Measurements from ENCODE around the gene UTP14C.

Gene UTP14C

GRCh38 chr13:51996641-51997040, 27.9 kb upstream of the UTP14C start:
- no peaks in the 10 kb centered on the region for H3K9me3 ChIP-seq (ENCODE audit: insufficient read depth, low read depth, low read length)
- H3K14ac ChIP-seq (ENCODE audit: low read length), result no peak overlapping the region
- peak overlapping the region; percentile 3 for H3K18ac ChIP-seq (ENCODE audit: low read length)
- H2BK120ac ChIP-seq (ENCODE audit: insufficient read depth, low read length, poor library complexity), result no peak overlapping the region
- H3K4ac ChIP-seq (ENCODE audit: low read depth, low read length), result no peak overlapping the region
- peaks cover 1% of the 10 kb centered on the region for H3K79me1 ChIP-seq (ENCODE audit: low read length)
- no peak overlapping the region for H3K4me2 ChIP-seq (ENCODE audit: low read length)
- no peaks in the 10 kb centered on the region for H3K36me3 ChIP-seq (ENCODE audit: control insufficient read depth in 1 of 2, insufficient read depth in 2 of 2, low read length in 2 of 2)
- H3K23ac ChIP-seq (ENCODE audit: low read length), result no peak overlapping the region
- no peak overlapping the region for H4K12ac ChIP-seq (ENCODE audit: low read depth, low read length)
- no peak overlapping the region for H4K91ac ChIP-seq (ENCODE audit: low read depth, low read length)
- no peaks in the 10 kb centered on the region for H3K27me3 ChIP-seq (ENCODE audit: insufficient read depth, low read length)
- peaks cover 2% of the 10 kb centered on the region for H3K79me2 ChIP-seq (ENCODE audit: control insufficient read depth, insufficient read depth, low read length, poor library complexity)
- H4K8ac ChIP-seq (ENCODE audit: low read depth, low read length), result no peak overlapping the region
- H3K4me3 ChIP-seq (ENCODE audit: low read depth, low read length), result no peak overlapping the region
- H3K9ac ChIP-seq (ENCODE audit: low read length), result no peak overlapping the region
- no peak for DNase-seq
- H3K4me1 ChIP-seq (ENCODE audit: control insufficient read depth in 1 of 2, insufficient read depth in 2 of 2, low read length in 2 of 2), result peaks cover 10 to 16% of the 10 kb centered on the region in 2 experiments
- H2AK5ac ChIP-seq (ENCODE audit: low read length), result no peak overlapping the region
- no peak overlapping the region for H2AFZ ChIP-seq (ENCODE audit: insufficient read depth, low read length, poor library complexity)
- no peak overlapping the region for H2BK12ac ChIP-seq (ENCODE audit: low read length)
- WGBS (ENCODE audit: extremely low coverage, insufficient coverage, insufficient read length), result no CpG with 5 or more reads among the region's 4 CpGs
- H2BK5ac ChIP-seq (ENCODE audit: low read depth, low read length, poor library complexity), result no peak overlapping the region
- H3K27ac ChIP-seq (ENCODE audit: low read depth, low read length), result no peak overlapping the region

GRCh38 chr13:51997186-51997585, 27.3 kb upstream of the UTP14C start:
- Histone ChIP-seq H3K4me3 (ENCODE audit: low read depth, low read length) (no peak overlapping the region), H4K91ac (ENCODE audit: low read depth, low read length) (no peak overlapping the region), H4K12ac (ENCODE audit: low read depth, low read length) (no peak overlapping the region), H3K36me3 (ENCODE audit: control insufficient read depth in 1 of 2, insufficient read depth in 2 of 2, low read length in 2 of 2) (no peaks in the 10 kb centered on the region), H3K79me2 (ENCODE audit: control insufficient read depth, insufficient read depth, low read length, poor library complexity) (peaks cover 2% of the 10 kb centered on the region), H3K9ac (ENCODE audit: low read length) (no peak overlapping the region), H2BK120ac (ENCODE audit: insufficient read depth, low read length, poor library complexity) (no peak overlapping the region), H3K27me3 (ENCODE audit: insufficient read depth, low read length) (no peaks in the 10 kb centered on the region), H3K79me1 (ENCODE audit: low read length) (peaks cover 1% of the 10 kb centered on the region), H3K4ac (ENCODE audit: low read depth, low read length) (no peak overlapping the region), H2AFZ (ENCODE audit: insufficient read depth, low read length, poor library complexity) (no peak overlapping the region), H3K4me1 (ENCODE audit: control insufficient read depth in 1 of 2, insufficient read depth in 2 of 2, low read length in 2 of 2) (peaks cover 10 to 18% of the 10 kb centered on the region in 2 experiments), H3K23ac (ENCODE audit: low read length) (no peak overlapping the region), H2BK12ac (ENCODE audit: low read length) (no peak overlapping the region), H3K4me2 (ENCODE audit: low read length) (no peak overlapping the region), H3K27ac (ENCODE audit: low read depth, low read length) (no peak overlapping the region), H3K9me3 (ENCODE audit: insufficient read depth, low read depth, low read length) (no peaks in the 10 kb centered on the region), H2BK5ac (ENCODE audit: low read depth, low read length, poor library complexity) (no peak overlapping the region), H3K18ac (ENCODE audit: low read length) (no peak overlapping the region), H2AK5ac (ENCODE audit: low read length) (no peak overlapping the region), H4K8ac (ENCODE audit: low read depth, low read length) (no peak overlapping the region), H3K14ac (ENCODE audit: low read length) (no peak overlapping the region)
- WGBS (ENCODE audit: extremely low coverage, insufficient coverage, insufficient read length), result no CpG with 5 or more reads among the region's 2 CpGs
- no peak for DNase-seq

- Histone ChIP-seq H3K27ac (ENCODE audit: low read depth, low read length) (no peak overlapping the region), H3K4ac (ENCODE audit: low read depth, low read length) (no peak overlapping the region), H2BK12ac (ENCODE audit: low read length) (no peak overlapping the region), H2BK120ac (ENCODE audit: insufficient read depth, low read length, poor library complexity) (no peak overlapping the region), H2AFZ (ENCODE audit: insufficient read depth, low read length, poor library complexity) (no peak overlapping the region), H2AK5ac (ENCODE audit: low read length) (no peak overlapping the region), H3K4me2 (ENCODE audit: low read length) (no peak overlapping the region), H3K79me2 (ENCODE audit: control insufficient read depth, insufficient read depth, low read length, poor library complexity) (peaks cover 2% of the 10 kb centered on the region), H3K27me3 (ENCODE audit: insufficient read depth, low read length) (no peaks in the 10 kb centered on the region), H3K4me1 (ENCODE audit: control insufficient read depth in 1 of 2, insufficient read depth in 2 of 2, low read length in 2 of 2) (peaks cover 10 to 18% of the 10 kb centered on the region in 2 experiments), H3K9me3 (ENCODE audit: insufficient read depth, low read depth, low read length) (no peaks in the 10 kb centered on the region), H3K14ac (ENCODE audit: low read length) (no peak overlapping the region), H3K9ac (ENCODE audit: low read length) (no peak overlapping the region), H4K12ac (ENCODE audit: low read depth, low read length) (no peak overlapping the region), H3K23ac (ENCODE audit: low read length) (no peak overlapping the region), H4K8ac (ENCODE audit: low read depth, low read length) (no peak overlapping the region), H3K4me3 (ENCODE audit: low read depth, low read length) (no peak overlapping the region), H2BK5ac (ENCODE audit: low read depth, low read length, poor library complexity) (no peak overlapping the region), H3K79me1 (ENCODE audit: low read length) (peaks cover 1% of the 10 kb centered on the region), H3K18ac (ENCODE audit: low read length) (no peak overlapping the region), H3K36me3 (ENCODE audit: control insufficient read depth in 1 of 2, insufficient read depth in 2 of 2, low read length in 2 of 2) (no peaks in the 10 kb centered on the region), H4K91ac (ENCODE audit: low read depth, low read length) (no peak overlapping the region)
- peak; percentile 97 to 99 for DNase-seq
- no CpG with 5 or more reads among the region's 8 CpGs for WGBS (ENCODE audit: extremely low coverage, insufficient coverage, insufficient read length)
Observed at GRCh38 chr13:51997641-51998330, 26.7 kb upstream of the UTP14C start.

GRCh38 chr13:51998723-51999509, 25.6 kb upstream of the UTP14C start:
- Histone ChIP-seq H4K8ac (ENCODE audit: low read depth, low read length) (peak overlapping the region; percentile 26), H3K4ac (ENCODE audit: low read depth, low read length) (no peak overlapping the region), H2BK120ac (ENCODE audit: insufficient read depth, low read length, poor library complexity) (no peak overlapping the region), H3K79me1 (ENCODE audit: low read length) (peaks cover 1% of the 10 kb centered on the region), H3K4me2 (ENCODE audit: low read length) (peak overlapping the region; percentile 9), H2AK5ac (ENCODE audit: low read length) (no peak overlapping the region), H2BK12ac (ENCODE audit: low read length) (no peak overlapping the region), H3K27ac (ENCODE audit: low read depth, low read length) (peak overlapping the region; percentile 13), H2BK5ac (ENCODE audit: low read depth, low read length, poor library complexity) (no peak overlapping the region), H4K12ac (ENCODE audit: low read depth, low read length) (no peak overlapping the region), H3K4me1 (ENCODE audit: control insufficient read depth in 1 of 2, insufficient read depth in 2 of 2, low read length in 2 of 2) (peaks cover 10 to 18% of the 10 kb centered on the region in 2 experiments), H3K9ac (ENCODE audit: low read length) (no peak overlapping the region), H3K9me3 (ENCODE audit: insufficient read depth, low read depth, low read length) (no peaks in the 10 kb centered on the region), H3K27me3 (ENCODE audit: insufficient read depth, low read length) (no peaks in the 10 kb centered on the region), H4K91ac (ENCODE audit: low read depth, low read length) (peak overlapping the region; percentile 46), H3K18ac (ENCODE audit: low read length) (no peak overlapping the region), H3K36me3 (ENCODE audit: control insufficient read depth in 1 of 2, insufficient read depth in 2 of 2, low read length in 2 of 2) (no peaks in the 10 kb centered on the region), H2AFZ (ENCODE audit: insufficient read depth, low read length, poor library complexity) (no peak overlapping the region), H3K79me2 (ENCODE audit: control insufficient read depth, insufficient read depth, low read length, poor library complexity) (peaks cover 2% of the 10 kb centered on the region), H3K23ac (ENCODE audit: low read length) (no peak overlapping the region), H3K4me3 (ENCODE audit: low read depth, low read length) (no peak overlapping the region), H3K14ac (ENCODE audit: low read length) (no peak overlapping the region)
- DNase-seq, result peak; percentile 55 to 66
- WGBS (ENCODE audit: extremely low coverage, insufficient coverage, insufficient read length), result no CpG with 5 or more reads among the region's 6 CpGs

Data from trophoblast cell (in vitro differentiated cells and primary cell).